Measurements from ENCODE around the gene MRPL11.

DNA sequence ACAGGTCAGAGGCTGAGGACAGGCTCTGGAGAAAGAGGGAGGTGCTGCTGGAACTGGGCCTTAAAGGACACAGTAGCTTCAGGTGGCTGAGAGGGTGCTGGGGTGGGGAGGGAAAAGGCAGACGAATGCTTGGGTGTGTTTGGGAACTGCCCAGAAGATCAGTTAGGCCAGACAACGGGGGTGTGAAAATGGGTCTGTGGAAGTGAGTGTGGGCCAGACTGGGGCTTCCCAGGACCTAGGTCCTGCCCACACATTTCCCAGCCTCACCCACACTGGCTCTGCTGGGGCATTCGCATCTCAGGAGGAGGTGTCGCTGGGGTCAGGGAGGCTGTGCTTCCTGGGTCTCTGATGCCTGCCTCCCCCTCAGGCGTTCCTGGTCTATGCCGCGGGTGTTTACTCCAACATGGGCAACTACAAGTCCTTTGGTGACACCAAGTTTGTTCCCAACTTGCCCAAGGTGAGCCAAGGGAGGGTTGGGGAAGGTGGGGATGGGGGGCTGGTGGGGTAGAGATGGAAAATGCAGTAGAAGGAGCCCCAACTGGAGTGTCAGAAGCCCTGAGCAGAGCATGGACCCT, 46.2 kb upstream of the MRPL11 start:
- no peak for TF ChIP-seq EZH2phosphoT487 (IDR thresholded peaks at IDR 0.05; ENCODE audit: insufficient read depth, low read depth)
- TF ChIP-seq EZH2 (IDR thresholded peaks at IDR 0.05; ENCODE audit: insufficient read depth, poor library complexity, severe bottlenecking): no peak
